Stomach (tissue), 9 donors: ENCODE measurements around the gene S100A7. TPM values are rescaled to one million over a fixed set of nuclear protein-coding genes. Genes with fewer than 3 reads are reported as not detected.

Experiments used
- DNase-seq, 2 donors: peaks; one replicate each; pipeline versions ENCODE4 v3.0.0 to v3.0.0-alpha.2; 2013 to 2019
- H3K27ac ChIP-seq, 5 donors: fragments of 200-600 bp in 4 of 5; sonication (generic) in 4 of 5; one replicate each; pipeline ENCODE4 v1.5.1; 2013 to 2019; ENCODE audit warnings: mild to moderate bottlenecking in 1 of 5, moderate library complexity in 1 of 5
- H3K27me3 ChIP-seq, 3 donors: fragments of 200-600 bp; sonication (generic); one replicate each; pipeline ENCODE4 v1.5.1; 2017 to 2019; ENCODE audit warnings: mixed run types in 1 of 3
- H3K36me3 ChIP-seq, 4 donors: fragments of 200-600 bp; sonication (generic); 1 replicate in 3 of 4; 2 replicates in 1 of 4; pipeline ENCODE4 v1.5.1; 2016 to 2019
- H3K4me1 ChIP-seq, 4 donors: fragments of 200-600 bp; sonication (generic); one replicate each; pipeline ENCODE4 v1.5.1; 2016 to 2019
- H3K4me3 ChIP-seq, 4 donors: fragments of 200-600 bp; sonication (generic) in 3 of 4; one replicate each; pipeline ENCODE4 v1.5.1; 2016 to 2019; ENCODE audit warnings: mild to moderate bottlenecking in 1 of 4
- H3K9me3 ChIP-seq, 4 donors: fragments of 200-600 bp; sonication (generic); one replicate each; pipeline ENCODE4 v1.5.1; 2016 to 2019
- EP300 ChIP-seq: sonication (generic); formaldehyde crosslinking; IDR thresholded peaks from one replicate; pipeline ENCODE4 v1.6.1; 2017; ENCODE audit warnings: antibody characterized with exemption
- POLR2A ChIP-seq, 4 donors: fragments of 450-650 bp; IDR thresholded peaks; one replicate each; pipeline ENCODE4 v1.6.1; 2016; ENCODE audit warnings: antibody characterized with exemption in 4 of 4, control low read depth in 2 of 4, mild to moderate bottlenecking in 1 of 4, moderate library complexity in 1 of 4
- POLR2AphosphoS5 ChIP-seq, 3 donors: sonication (generic); formaldehyde crosslinking; IDR thresholded peaks; one replicate each; pipeline ENCODE4 v1.6.1; 2016; ENCODE audit warnings: antibody characterized with exemption in 3 of 3
- WGBS, 5 donors: extraction: QIAGEN DNeasy Blood & Tissue Kit in 3 of 5; methylation state at CpG; one replicate each; pipeline versions ENCODE4 v1.1.5 to v1.1.7; 2013 to 2018; 5-methylcytosine and 5-hydroxymethylcytosine counted together
- intact Hi-C: fragments of 100-400 bp; cut with DNase I; formaldehyde crosslinking; loops from one replicate; pipeline ENCODE4 v1.15.1; 2023; ENCODE audit warnings: low total_unique reads
- polyA plus RNA-seq, 3 donors: library from polyadenylated mRNA; stranded (reverse); fragments of 200-250 nt; gene quantifications; one replicate each; pipeline ENCODE4 v1.2.3, GENCODE V29; 2013
- total RNA-seq, 5 donors: library from RNA; depleted of rRNA; stranded (reverse); fragments of >200 nt; gene quantifications; one replicate each; pipeline versions ENCODE4 v1.1.0 to v1.2.3, GENCODE V29; 2014 to 2016
- TF ChIP-seq, protein P1 (sequence below), 7 experiments: fragments of 450-650 bp in 4 of 7; fragments of 200-600 bp in 3 of 7; sonication (generic) in 3 of 7; IDR thresholded peaks; one replicate each; pipeline ENCODE4 v1.5.1; 2016 to 2019; ENCODE audit warnings: antibody characterized with exemption in 7 of 7, control low read depth in 2 of 7, mild to moderate bottlenecking in 1 of 7
- donor health status: healthy with polysubstance abuse.
- donor health status: Bipolar disorder and iron deficiency.
- donor health status: healthy.

Gene S100A7
- total and polyA plus RNA-seq, 8 donors, result 107 TPM; not detected in 7

DNA sequence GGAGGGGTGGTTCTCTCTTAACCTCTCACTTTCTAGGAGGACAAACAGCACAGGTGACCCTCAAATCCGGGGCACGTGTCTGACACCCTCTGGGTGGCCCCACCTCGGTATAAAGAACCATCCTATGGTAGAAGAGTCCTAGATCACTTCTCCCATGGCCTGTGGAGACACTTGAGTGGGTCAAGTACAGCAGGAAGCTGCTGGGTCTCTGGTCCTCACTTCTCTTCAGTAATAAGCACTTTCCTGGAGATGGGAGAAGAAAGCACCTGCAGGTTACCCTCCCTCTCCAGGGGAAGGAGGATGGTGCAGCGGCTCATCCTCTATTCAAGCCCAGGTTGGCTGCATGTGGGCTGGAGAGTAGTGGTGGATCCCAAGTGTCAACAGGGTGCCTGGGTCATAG, 17.0 kb downstream of the S100A7 start:
- H3K36me3 ChIP-seq, result no peaks in the 10 kb centered on the region
- peaks cover 0 to 27% (median 8%) of the 10 kb centered on the region in 3 donors for H3K27me3 ChIP-seq
- no peaks in the 10 kb centered on the region for H3K4me1 ChIP-seq
- DNase-seq, result no peak
- no peak overlapping the region for H3K27ac ChIP-seq
- H3K9me3 ChIP-seq, result peaks cover 0 to 6% (median 0%) of the 10 kb centered on the region in 4 donors
- intact Hi-C loops, result no loop called here
- WGBS, 5 donors, result 45 to 83% (median 54%) methylated on average over 4 of the region's 4 CpGs
- H3K4me3 ChIP-seq, result no peak overlapping the region
- TF ChIP-seq POLR2A (IDR thresholded peaks at IDR 0.05) (no peak), POLR2AphosphoS5 (IDR thresholded peaks at IDR 0.05) (no peak), EP300 (no peak)
- TF ChIP-seq, protein P1, sequence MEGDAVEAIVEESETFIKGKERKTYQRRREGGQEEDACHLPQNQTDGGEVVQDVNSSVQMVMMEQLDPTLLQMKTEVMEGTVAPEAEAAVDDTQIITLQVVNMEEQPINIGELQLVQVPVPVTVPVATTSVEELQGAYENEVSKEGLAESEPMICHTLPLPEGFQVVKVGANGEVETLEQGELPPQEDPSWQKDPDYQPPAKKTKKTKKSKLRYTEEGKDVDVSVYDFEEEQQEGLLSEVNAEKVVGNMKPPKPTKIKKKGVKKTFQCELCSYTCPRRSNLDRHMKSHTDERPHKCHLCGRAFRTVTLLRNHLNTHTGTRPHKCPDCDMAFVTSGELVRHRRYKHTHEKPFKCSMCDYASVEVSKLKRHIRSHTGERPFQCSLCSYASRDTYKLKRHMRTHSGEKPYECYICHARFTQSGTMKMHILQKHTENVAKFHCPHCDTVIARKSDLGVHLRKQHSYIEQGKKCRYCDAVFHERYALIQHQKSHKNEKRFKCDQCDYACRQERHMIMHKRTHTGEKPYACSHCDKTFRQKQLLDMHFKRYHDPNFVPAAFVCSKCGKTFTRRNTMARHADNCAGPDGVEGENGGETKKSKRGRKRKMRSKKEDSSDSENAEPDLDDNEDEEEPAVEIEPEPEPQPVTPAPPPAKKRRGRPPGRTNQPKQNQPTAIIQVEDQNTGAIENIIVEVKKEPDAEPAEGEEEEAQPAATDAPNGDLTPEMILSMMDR (IDR thresholded peaks at IDR 0.05), result no peak

DNA sequence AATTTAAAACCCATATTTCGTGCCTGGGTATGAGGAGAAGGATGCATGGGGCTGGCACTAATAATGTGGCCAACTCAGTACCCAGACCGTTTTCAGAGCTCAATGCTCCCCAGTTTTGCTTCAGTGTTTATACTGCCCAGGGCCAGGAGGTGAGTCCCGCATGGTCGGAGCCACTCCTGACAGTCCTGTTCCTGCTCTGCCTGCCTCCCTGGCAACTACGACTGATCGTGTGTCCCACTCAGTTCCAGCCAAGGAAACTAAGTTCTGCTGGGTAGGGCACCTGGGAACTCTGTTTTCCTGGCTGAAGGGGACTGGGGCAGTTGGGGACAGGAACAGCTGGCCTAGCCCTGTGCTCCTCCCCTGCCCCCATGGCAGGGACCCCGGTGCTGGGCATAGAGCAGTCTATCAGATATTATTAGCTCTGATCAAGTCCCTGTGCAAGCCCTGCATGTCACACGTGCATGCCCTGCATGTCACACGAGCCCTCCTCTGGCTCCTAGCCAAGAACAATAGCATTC, 19.2 kb downstream of the S100A7 start:
- intact Hi-C loops, result no loop called here

DNA sequence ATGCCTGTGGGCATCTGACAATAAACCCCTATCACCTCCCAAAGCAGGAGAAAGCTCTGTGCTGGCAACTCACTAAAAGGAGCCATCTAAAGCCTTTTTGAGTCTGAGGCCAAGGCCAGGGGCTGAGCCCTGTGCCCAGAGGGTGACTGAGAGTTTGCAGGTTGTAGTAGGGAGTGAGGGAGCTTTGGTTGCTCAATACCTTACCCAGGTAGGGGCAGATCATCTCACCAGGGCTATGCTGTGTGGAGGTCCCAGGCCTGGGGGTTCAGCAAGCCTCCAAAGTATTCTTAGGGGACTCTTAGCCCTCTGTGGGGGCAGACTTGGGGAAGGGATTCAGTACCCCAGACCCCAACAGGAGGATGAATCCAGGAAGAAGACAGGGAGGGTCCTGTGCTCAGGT, 21.2 kb downstream of the S100A7 start:
- no peak overlapping the region for H3K27ac ChIP-seq
- no peak overlapping the region for H3K4me3 ChIP-seq
- intact Hi-C loops, result no loop called here
- H3K36me3 ChIP-seq, result no peaks in the 10 kb centered on the region
- TF ChIP-seq POLR2AphosphoS5 (IDR thresholded peaks at IDR 0.05), result no peak
- TF ChIP-seq EP300, result no peak
- TF ChIP-seq, protein P1 (IDR thresholded peaks at IDR 0.05), result no peak
- TF ChIP-seq POLR2A (IDR thresholded peaks at IDR 0.05), result no peak
- H3K9me3 ChIP-seq, result peaks cover 0 to 6% (median 0%) of the 10 kb centered on the region in 4 donors
- H3K4me1 ChIP-seq, result no peaks in the 10 kb centered on the region
- H3K27me3 ChIP-seq, result peaks cover 0 to 34% (median 3%) of the 10 kb centered on the region in 3 donors
- no peak for DNase-seq

More for the DNA sequence above, 19.2 kb downstream of the S100A7 start:
- Histone ChIP-seq H3K4me3 (no peak overlapping the region), H3K4me1 (no peaks in the 10 kb centered on the region), H3K9me3 (peaks cover 0 to 6% (median 0%) of the 10 kb centered on the region in 4 donors), H3K36me3 (no peaks in the 10 kb centered on the region), H3K27ac (no peak overlapping the region), H3K27me3 (peaks cover 0 to 39% (median 8%) of the 10 kb centered on the region in 3 donors)
- DNase-seq, result no peak
- TF ChIP-seq POLR2AphosphoS5 (IDR thresholded peaks at IDR 0.05), result no peak
- TF ChIP-seq, protein P1 (IDR thresholded peaks at IDR 0.05), result no peak
- TF ChIP-seq EP300, result no peak
- no peak for TF ChIP-seq POLR2A (IDR thresholded peaks at IDR 0.05)
- whole genome bisulfite sequencing, 5 donors, result 55 to 63% (median 58%) methylated on average over 7 to 9 of the region's 9 CpGs

DNA sequence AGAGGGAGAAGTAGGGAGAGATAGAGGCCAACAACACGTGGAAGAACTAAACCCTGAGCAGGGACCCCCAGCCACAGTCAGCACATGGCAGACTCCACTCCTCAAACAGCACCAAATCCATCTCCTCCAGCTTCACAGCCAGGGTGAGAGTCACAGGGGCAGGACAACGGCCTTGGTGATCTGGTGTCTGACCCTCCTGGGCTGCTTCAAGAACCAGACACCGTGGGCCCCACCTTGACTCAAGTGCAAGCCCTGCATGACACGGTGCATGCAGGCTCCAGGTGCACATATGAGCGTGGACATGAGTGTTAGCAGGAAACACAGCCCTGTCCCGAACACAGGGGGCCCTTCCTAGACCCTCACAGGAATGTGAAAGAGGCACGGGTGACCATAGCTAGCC, 21.9 kb downstream of the S100A7 start:
- TF ChIP-seq, protein P1 (IDR thresholded peaks at IDR 0.05), result no peak
- TF ChIP-seq POLR2A (IDR thresholded peaks at IDR 0.05), result no peak
- no peak for TF ChIP-seq EP300
- no peak for TF ChIP-seq POLR2AphosphoS5 (IDR thresholded peaks at IDR 0.05)
- Histone ChIP-seq H3K36me3 (no peaks in the 10 kb centered on the region), H3K27me3 (peaks cover 0 to 33% (median 0%) of the 10 kb centered on the region in 3 donors), H3K4me3 (no peak overlapping the region), H3K27ac (no peak overlapping the region), H3K4me1 (no peaks in the 10 kb centered on the region), H3K9me3 (peaks cover 0 to 6% (median 0%) of the 10 kb centered on the region in 4 donors)
- 55 to 74% (median 68%) methylated on average over 6 to 7 of the region's 7 CpGs for WGBS, 5 donors
- intact Hi-C loops, result no loop called here
- DNase-seq, result no peak
